ENCODE results near the gene PABPC3.

Gene PABPC3

GRCh38 chr13:25132751-25133390 is 36.9 kb downstream of the PABPC3 start:
- H3K27me3 Mint-ChIP-seq (ENCODE audit: low read depth): peaks cover 21% of the 10 kb centered on the region
- H3K27ac Mint-ChIP-seq: no peak overlapping the region
- no peak overlapping the region for H3K4me3 Mint-ChIP-seq
- H3K9me3 Mint-ChIP-seq: no peaks in the 10 kb centered on the region
- no peaks in the 10 kb centered on the region for H3K36me3 Mint-ChIP-seq (ENCODE audit: low read depth)
- no peaks in the 10 kb centered on the region for H3K4me1 Mint-ChIP-seq (ENCODE audit: low read depth)

GRCh38 chr13:25135896-25136295 is 40.0 kb downstream of the PABPC3 start:
- no peaks in the 10 kb centered on the region for H3K36me3 Mint-ChIP-seq (ENCODE audit: low read depth)
- H3K27ac Mint-ChIP-seq: no peak overlapping the region
- no peaks in the 10 kb centered on the region for H3K4me1 Mint-ChIP-seq (ENCODE audit: low read depth)
- no peak overlapping the region for H3K4me3 Mint-ChIP-seq
- no peaks in the 10 kb centered on the region for H3K9me3 Mint-ChIP-seq
- H3K27me3 Mint-ChIP-seq (ENCODE audit: low read depth): peaks cover 24% of the 10 kb centered on the region

GRCh38 chr13:25136880-25137787 is 41.2 kb downstream of the PABPC3 start:
- no peaks in the 10 kb centered on the region for H3K9me3 Mint-ChIP-seq
- H3K27ac Mint-ChIP-seq: no peak overlapping the region
- peaks cover 27% of the 10 kb centered on the region for H3K27me3 Mint-ChIP-seq (ENCODE audit: low read depth)
- no peaks in the 10 kb centered on the region for H3K4me1 Mint-ChIP-seq (ENCODE audit: low read depth)
- no peak overlapping the region for H3K4me3 Mint-ChIP-seq
- H3K36me3 Mint-ChIP-seq (ENCODE audit: low read depth): no peaks in the 10 kb centered on the region

GRCh38 chr13:25137788-25138115 is 41.8 kb downstream of the PABPC3 start:
- Mint-ChIP-seq H3K27ac (no peak overlapping the region), H3K36me3 (ENCODE audit: low read depth) (no peaks in the 10 kb centered on the region), H3K9me3 (no peaks in the 10 kb centered on the region), H3K4me1 (ENCODE audit: low read depth) (no peaks in the 10 kb centered on the region), H3K27me3 (ENCODE audit: low read depth) (peaks cover 27% of the 10 kb centered on the region), H3K4me3 (no peak overlapping the region)

GRCh38 chr13:25141042-25141441 is 45.1 kb downstream of the PABPC3 start:
- Mint-ChIP-seq H3K4me3 (no peak overlapping the region), H3K27ac (no peak overlapping the region), H3K36me3 (ENCODE audit: low read depth) (no peaks in the 10 kb centered on the region), H3K9me3 (no peaks in the 10 kb centered on the region), H3K4me1 (ENCODE audit: low read depth) (no peaks in the 10 kb centered on the region), H3K27me3 (ENCODE audit: low read depth) (peaks cover 23% of the 10 kb centered on the region)

GRCh38 chr13:25143706-25144105 is 47.8 kb downstream of the PABPC3 start:
- no peak overlapping the region for H3K27ac Mint-ChIP-seq
- H3K4me1 Mint-ChIP-seq (ENCODE audit: low read depth): no peaks in the 10 kb centered on the region
- H3K36me3 Mint-ChIP-seq (ENCODE audit: low read depth): no peaks in the 10 kb centered on the region
- H3K4me3 Mint-ChIP-seq: no peak overlapping the region
- H3K27me3 Mint-ChIP-seq (ENCODE audit: low read depth): peaks cover 10% of the 10 kb centered on the region
- H3K9me3 Mint-ChIP-seq: no peaks in the 10 kb centered on the region

GRCh38 chr13:25147638-25148401 is 51.9 kb downstream of the PABPC3 start:
- no peaks in the 10 kb centered on the region for H3K36me3 Mint-ChIP-seq (ENCODE audit: low read depth)
- H3K27ac Mint-ChIP-seq: no peak overlapping the region
- peaks cover 12% of the 10 kb centered on the region for H3K27me3 Mint-ChIP-seq (ENCODE audit: low read depth)
- H3K4me3 Mint-ChIP-seq: no peak overlapping the region
- no peaks in the 10 kb centered on the region for H3K4me1 Mint-ChIP-seq (ENCODE audit: low read depth)
- H3K9me3 Mint-ChIP-seq: no peaks in the 10 kb centered on the region

- Mint-ChIP-seq H3K4me1 (ENCODE audit: low read depth) (no peaks in the 10 kb centered on the region), H3K9me3 (no peaks in the 10 kb centered on the region), H3K27ac (no peak overlapping the region), H3K4me3 (no peak overlapping the region), H3K27me3 (ENCODE audit: low read depth) (peaks cover 14% of the 10 kb centered on the region), H3K36me3 (ENCODE audit: low read depth) (no peaks in the 10 kb centered on the region)
Measured at GRCh38 chr13:25148402-25148771, 52.5 kb downstream of the PABPC3 start.

Data from T-helper 1 cell treated with Interleukin-12 subunit alpha and Interleukin-12 subunit beta and Interleukin-4 antibody, amounts not matched to agents 30 μg/mL and 1 μg/mL, for 36 hours (primary cell).